ENCODE data around the gene ANK2.

- TF ChIP-seq EZH2phosphoT487 (IDR thresholded peaks at IDR 0.05; ENCODE audit: insufficient read depth, low read depth) (no peak), EZH2 (IDR thresholded peaks at IDR 0.05; ENCODE audit: insufficient read depth, poor library complexity, severe bottlenecking) (no peak)
Observed at GRCh38 chr4:113007151-113007550, 42.3 kb upstream of the ANK2 start.

All from GM23248 (cell line).